Measurements from ENCODE around the gene DENND2A.

DNA sequence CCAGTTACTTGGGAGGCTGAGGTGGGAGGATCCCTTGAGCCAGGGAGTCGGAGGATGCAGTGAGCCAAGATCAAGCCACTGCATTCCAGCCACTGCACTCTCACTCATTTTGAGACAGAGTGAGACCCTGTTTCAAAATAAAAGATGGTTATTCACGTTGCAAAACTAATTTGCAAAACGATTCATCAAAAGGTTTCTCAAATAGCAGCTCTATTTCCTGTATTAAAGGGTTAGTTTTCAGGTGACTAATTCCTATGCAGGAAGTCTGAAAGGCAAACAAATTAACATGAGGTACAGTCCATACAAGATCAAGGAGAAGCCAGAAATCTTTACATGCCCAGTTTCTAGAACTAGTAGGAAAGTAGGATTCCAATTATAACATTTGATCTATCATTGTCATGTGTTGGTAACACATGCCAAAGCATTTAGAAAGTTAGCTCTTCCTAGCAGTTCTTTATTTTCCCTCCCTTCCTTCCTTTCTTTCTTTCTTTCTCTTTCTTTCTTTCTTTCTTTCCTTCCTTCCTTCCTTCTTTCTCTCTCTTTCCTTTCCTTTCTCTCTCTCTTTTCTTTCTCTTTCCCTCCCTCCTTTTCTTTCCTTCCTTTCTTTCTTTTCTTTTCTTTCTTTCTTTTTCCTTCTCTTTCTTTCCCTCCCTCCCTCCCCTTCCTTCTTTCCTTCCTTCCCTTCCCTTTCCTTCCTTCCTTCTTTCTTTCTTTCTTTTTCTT is 49.3 kb downstream of the DENND2A start:
- TF ChIP-seq POLR2A (IDR thresholded peaks at IDR 0.05; ENCODE audit: low read depth, low read length) (no peak), POLR2AphosphoS5 (IDR thresholded peaks at IDR 0.05; ENCODE audit: low read depth, low read length) (no peak), PAX5 (IDR thresholded peaks at IDR 0.05; ENCODE audit: insufficient read depth, low read length, severe bottlenecking) (no peak), TAF1 (IDR thresholded peaks at IDR 0.05; ENCODE audit: low read depth, low read length) (no peak), SPI1 (IDR thresholded peaks at IDR 0.05; ENCODE audit: low read depth, low read length) (no peak), POU2F2 (IDR thresholded peaks at IDR 0.05; ENCODE audit: low read depth, low read length) (no peak)
